Esophagus muscularis mucosa (tissue), 3 donors: ENCODE measurements around the gene ALDOA.

ENCODE experiments used
- CTCF ChIP-seq, 3 experiments: fragments of 200-600 bp in 2 of 3; fragments of 450-650 bp in 1 of 3; sonication (generic) in 2 of 3; IDR thresholded peaks; one replicate each; pipeline ENCODE4 v1.5.1; 2017 to 2019; ENCODE audit warnings: antibody characterized with exemption in 3 of 3, mild to moderate bottlenecking in 2 of 3, moderate library complexity in 1 of 3
- POLR2A ChIP-seq: fragments of 450-650 bp; IDR thresholded peaks from one replicate; pipeline ENCODE4 v1.6.1; 2017; ENCODE audit warnings: antibody characterized with exemption, moderate library complexity, mild to moderate bottlenecking, low read depth

GRCh38 chr16:30087181-30087898 is 21.8 kb downstream of the ALDOA start:
- no peak for TF ChIP-seq POLR2A
- no peak for TF ChIP-seq CTCF (IDR thresholded peaks at IDR 0.05)
